HEK293 (cell line): ENCODE results near the gene HOXB7.

ENCODE experiments used
- CTCF ChIA-PET: fragments of 350-600 bp; formaldehyde crosslinking; extraction: SDS; loops from one replicate; lab custom pipeline; 2021; ENCODE audit warnings: antibody characterized with exemption; lab: Yijun Ruan, JAX
- POLR2A ChIA-PET: fragments of 300-600 bp; formaldehyde crosslinking; extraction: SDS; loops from one replicate; lab custom pipeline; 2020; ENCODE audit warnings: antibody characterized with exemption, inconsistent platforms; lab: Yijun Ruan, JAX
- H3K27ac ChIP-seq: fragments of 200-500 bp; sonication (Bioruptor generic); 2 replicates; pipeline ENCODE4 v1.5.1; 2014; ENCODE audit warnings: low read depth, low read length, control low read depth, inconsistent platforms; ENCODE audit errors: extremely low read depth
- H3K36me3 ChIP-seq, 2 experiments: fragments of 200-500 bp in 1 of 2; sonication (Bioruptor generic) in 1 of 2; 1 replicate in 1 of 2; 2 replicates in 1 of 2; pipeline ENCODE4 v1.5.1; 2014 to 2017; ENCODE audit warnings: inconsistent platforms in 2 of 2, low read length in 2 of 2; ENCODE audit not compliant: control insufficient read depth in 2 of 2, insufficient read depth in 1 of 2
- H3K4me1 ChIP-seq: fragments of 200-500 bp; sonication (Bioruptor generic); 2 replicates; pipeline ENCODE4 v1.5.1; 2014; ENCODE audit warnings: mild to moderate bottlenecking, low read length, inconsistent platforms; ENCODE audit not compliant: control insufficient read depth, insufficient read depth
- H3K4me3 ChIP-seq: 2 replicates; pipeline ENCODE4 v1.5.1; 2011; ENCODE audit warnings: low read depth, mild to moderate bottlenecking, control low read depth, low read length, moderate library complexity
- H3K9me3 ChIP-seq: fragments of 200-500 bp; sonication (Bioruptor generic); 2 replicates; pipeline ENCODE4 v1.5.1; 2014; ENCODE audit warnings: low read depth, low read length, inconsistent platforms; ENCODE audit not compliant: control insufficient read depth, insufficient read depth
- BCL11A ChIP-seq: fragments of 450-650 bp; formaldehyde crosslinking; IDR thresholded peaks from 2 replicates; pipeline ENCODE4 v1.5.1; 2016; ENCODE audit warnings: low read depth, missing biosample characterization, missing genetic modification characterization
- ELK4 ChIP-seq: IDR thresholded peaks from 2 replicates; pipeline ENCODE4 v1.6.1; 2011; ENCODE audit warnings: mild to moderate bottlenecking, low read depth, low read length, borderline replicate concordance
- IKZF3 ChIP-seq: fragments of 450-650 bp; IDR thresholded peaks from 2 replicates; pipeline ENCODE4 v1.5.0; 2018; ENCODE audit warnings: missing biosample characterization, mild to moderate bottlenecking, missing genetic modification characterization, moderate library complexity
- MEIS1 ChIP-seq: sonication (generic); formaldehyde crosslinking; IDR thresholded peaks from 2 replicates; pipeline ENCODE4 v1.8.1; 2022; ENCODE audit warnings: missing genetic modification reagents, mild to moderate bottlenecking, borderline replicate concordance
- PRDM1 ChIP-seq: fragments of 450-650 bp; formaldehyde crosslinking; IDR thresholded peaks from 2 replicates; pipeline ENCODE4; 2016; ENCODE audit warnings: missing biosample characterization, missing genetic modification characterization
- ZBTB20 ChIP-seq: fragments of 450-650 bp; formaldehyde crosslinking; IDR thresholded peaks from 2 replicates; pipeline ENCODE4 v1.5.1; 2016; ENCODE audit warnings: missing biosample characterization, missing genetic modification characterization
- ZNF366 ChIP-seq: fragments of 450-650 bp; formaldehyde crosslinking; conservative IDR thresholded peaks from 2 replicates; pipeline ENCODE4 v1.5.1; 2016; ENCODE audit warnings: missing biosample characterization, missing genetic modification characterization
- ZNF701 ChIP-seq: fragments of 450-650 bp; formaldehyde crosslinking; IDR thresholded peaks from 2 replicates; pipeline ENCODE4 v1.5.1; 2016; ENCODE audit warnings: missing biosample characterization, missing genetic modification characterization
- ZSCAN4 ChIP-seq: fragments of 450-650 bp; formaldehyde crosslinking; IDR thresholded peaks from 2 replicates; pipeline ENCODE4 v1.5.1; 2017; ENCODE audit warnings: missing biosample characterization, missing genetic modification characterization

Gene HOXB7

GRCh38 chr17:48558831-48559121 lies 52.0 kb downstream of the HOXB7 start:
- Histone ChIP-seq H3K27ac (peak overlapping the region; percentile 97; the same call in 1 of the 2 replicates), H3K4me3 (no peak overlapping the region), H3K4me1 (peaks cover 88% of the 10 kb centered on the region), H3K36me3 (peaks cover 13 to 50% of the 10 kb centered on the region in 2 experiments), H3K9me3 (no peaks in the 10 kb centered on the region)
- peak; percentile 88 for TF ChIP-seq PRDM1 (tag by site-specific recombination)
- no peak for TF ChIP-seq MEIS1 (CRISPR knock-in tag)
- peak; percentile 59 for TF ChIP-seq ZNF366 (tag by site-specific recombination)
- TF ChIP-seq ZBTB20 (tag by site-specific recombination): peak; percentile 58
- no peak for TF ChIP-seq BCL11A (tag by site-specific recombination)
- TF ChIP-seq ZSCAN4: peak; percentile 72; the same call in 1 of the 2 replicates
- ChIA-PET CTCF (no interaction called here), POLR2A (interaction anchor here (0.6 to 1.0 kb wide), 2 partner anchors 19 to 30 kb away, joined by 3 to 5 read pairs; no protein-coding TSS in a partner anchor)

- H3K4me1 ChIP-seq: peaks cover 83% of the 10 kb centered on the region
- ChIA-PET CTCF (interaction anchor here (1.1 to 1.7 kb wide), 4 partner anchors 9 to 66 kb away, joined by 3 to 6 read pairs (median 4); no protein-coding TSS in a partner anchor), POLR2A (no interaction called here)
- peak overlapping the region; percentile 97; the same call in 1 of the 2 replicates for H3K27ac ChIP-seq
- H3K9me3 ChIP-seq: no peaks in the 10 kb centered on the region
- no peak for TF ChIP-seq ZNF701 (tag by site-specific recombination)
- TF ChIP-seq IKZF3 (tag by site-specific recombination): peak; percentile 13; the same call in 1 of the 2 replicates
- no peak for TF ChIP-seq ELK4
- peaks cover 13 to 50% of the 10 kb centered on the region in 2 experiments for H3K36me3 ChIP-seq
- no peak overlapping the region for H3K4me3 ChIP-seq
Measured at GRCh38 chr17:48558057-48558830, 52.6 kb downstream of the HOXB7 start.
